Hepatocyte (in vitro differentiated cells): ENCODE results near the gene FNDC11.

Experiments used
- CTCF ChIP-seq: fragments of 200-600 bp; sonication (generic); IDR thresholded peaks from 2 replicates; pipeline ENCODE4 v1.5.1; 2016; ENCODE audit warnings: antibody characterized with exemption, mild to moderate bottlenecking; ENCODE audit not compliant: poor library complexity
- EZH2 ChIP-seq: fragments of 200-600 bp; sonication (generic); IDR thresholded peaks from 2 replicates; pipeline ENCODE4 v1.6.1; 2016; ENCODE audit warnings: antibody characterized with exemption, mild to moderate bottlenecking, borderline replicate concordance
- EZH2phosphoT487 ChIP-seq: fragments of 200-600 bp; sonication (generic); IDR thresholded peaks from one replicate; pipeline ENCODE4 v1.6.1; 2018; ENCODE audit warnings: antibody characterized with exemption, mild to moderate bottlenecking, low read depth, moderate library complexity; ENCODE audit not compliant: unreplicated experiment, severe bottlenecking

GRCh38 chr20:63585616-63586565, 31.9 kb downstream of the FNDC11 start:
- TF ChIP-seq CTCF, result no peak
- no peak for TF ChIP-seq EZH2
- no peak for TF ChIP-seq EZH2phosphoT487
